Prostate gland (tissue), 2 donors: ENCODE results near the gene RABGAP1L.

ENCODE experiments used
- POLR2A ChIP-seq: fragments of 450-650 bp; IDR thresholded peaks from one replicate; pipeline ENCODE4 v1.6.1; 2016; ENCODE audit warnings: antibody characterized with exemption, mild to moderate bottlenecking
- POLR2AphosphoS5 ChIP-seq: sonication (generic); formaldehyde crosslinking; IDR thresholded peaks from one replicate; pipeline ENCODE4 v1.6.1; 2017; ENCODE audit warnings: antibody characterized with exemption
- TF ChIP-seq, protein P1 (sequence below), 4 experiments: fragments of 200-600 bp in 2 of 4; fragments of 450-650 bp in 2 of 4; sonication (generic) in 2 of 4; IDR thresholded peaks; 1 replicate in 3 of 4; 2 replicates in 1 of 4; pipeline ENCODE4 v1.5.1; 2016 to 2019; ENCODE audit warnings: antibody characterized with exemption in 4 of 4, mild to moderate bottlenecking in 2 of 4, moderate library complexity in 2 of 4

DNA sequence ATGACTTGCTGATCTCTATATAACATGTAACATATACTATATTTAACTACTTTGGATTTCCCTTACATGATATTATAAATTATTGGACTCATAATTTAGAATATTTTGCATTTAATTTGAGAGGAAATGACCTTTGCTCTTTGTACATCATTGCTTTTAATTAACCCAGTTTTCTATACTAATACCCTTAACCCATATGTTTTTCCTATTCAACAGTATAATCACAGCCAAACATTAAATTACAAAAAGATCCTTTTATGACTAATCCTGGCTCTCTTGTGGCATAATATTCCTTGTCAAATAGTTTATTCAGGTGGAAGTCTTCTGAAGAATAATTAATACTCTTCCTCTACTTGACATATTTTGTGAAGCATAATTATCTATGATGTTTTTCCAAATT, 232.4 kb downstream of the RABGAP1L start:
- TF ChIP-seq, protein P1, sequence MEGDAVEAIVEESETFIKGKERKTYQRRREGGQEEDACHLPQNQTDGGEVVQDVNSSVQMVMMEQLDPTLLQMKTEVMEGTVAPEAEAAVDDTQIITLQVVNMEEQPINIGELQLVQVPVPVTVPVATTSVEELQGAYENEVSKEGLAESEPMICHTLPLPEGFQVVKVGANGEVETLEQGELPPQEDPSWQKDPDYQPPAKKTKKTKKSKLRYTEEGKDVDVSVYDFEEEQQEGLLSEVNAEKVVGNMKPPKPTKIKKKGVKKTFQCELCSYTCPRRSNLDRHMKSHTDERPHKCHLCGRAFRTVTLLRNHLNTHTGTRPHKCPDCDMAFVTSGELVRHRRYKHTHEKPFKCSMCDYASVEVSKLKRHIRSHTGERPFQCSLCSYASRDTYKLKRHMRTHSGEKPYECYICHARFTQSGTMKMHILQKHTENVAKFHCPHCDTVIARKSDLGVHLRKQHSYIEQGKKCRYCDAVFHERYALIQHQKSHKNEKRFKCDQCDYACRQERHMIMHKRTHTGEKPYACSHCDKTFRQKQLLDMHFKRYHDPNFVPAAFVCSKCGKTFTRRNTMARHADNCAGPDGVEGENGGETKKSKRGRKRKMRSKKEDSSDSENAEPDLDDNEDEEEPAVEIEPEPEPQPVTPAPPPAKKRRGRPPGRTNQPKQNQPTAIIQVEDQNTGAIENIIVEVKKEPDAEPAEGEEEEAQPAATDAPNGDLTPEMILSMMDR (IDR thresholded peaks at IDR 0.05): no peak
- TF ChIP-seq POLR2AphosphoS5 (no peak), POLR2A (no peak)
